GM21619 (cell line): ENCODE measurements around the gene IL2RA.
"Not testable (repeated sequence)": the region's sequence is repeated elsewhere in the genome, so short reads cannot be mapped to it uniquely, and the experiment has no call there.

Experiments
- ATAC-seq: cut with Tn5 transposase; IDR thresholded peaks from one replicate; pipeline ENCODE4 v1.9.1; 2021; ENCODE audit not compliant: unreplicated experiment

The IL2RA gene

GRCh38 chr10:5963071-5963470 is 99.1 kb downstream of the IL2RA start:
- ATAC-seq: no peak

GRCh38 chr10:5962358-5962940 is 99.7 kb downstream of the IL2RA start:
- ATAC-seq: not testable (repeated sequence)

- ATAC-seq: no peak
Observed at GRCh38 chr10:5961405-5962100, 100.6 kb downstream of the IL2RA start.

- not testable (repeated sequence) for ATAC-seq
Observed at GRCh38 chr10:5960973-5961275, 101.2 kb downstream of the IL2RA start.
